ENCODE data around the gene RHOH. TPM values are rescaled to one million over a fixed set of nuclear protein-coding genes. Genes with fewer than 3 reads are reported as not detected.

The RHOH gene
- total and polyA plus RNA-seq, 2 of the 13 experiments (the other 11 are each of a cell fraction or from before 2014, with no cell fraction given), result 0.57 TPM; not detected in 1

DNA sequence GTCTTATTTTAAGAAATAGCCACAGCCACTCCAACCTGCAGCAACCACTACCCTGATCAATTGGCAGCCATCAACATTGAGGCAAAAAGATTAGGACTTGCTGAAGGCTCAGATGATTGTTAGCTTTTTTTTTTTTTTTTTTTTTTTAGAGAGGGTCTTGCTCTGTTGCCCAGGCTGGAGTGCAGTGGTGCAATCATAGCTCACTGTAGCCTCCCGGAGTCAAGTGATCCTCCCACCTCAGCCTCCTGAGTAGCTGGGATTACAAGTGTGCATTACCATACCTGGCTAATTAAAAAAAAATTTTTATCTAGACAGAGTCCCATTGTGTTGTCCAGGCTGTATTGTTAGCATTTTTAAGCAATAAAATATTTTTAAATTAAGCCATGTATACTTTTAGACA lies 26.5 kb downstream of the RHOH start:
- Histone ChIP-seq H2AFZ (ENCODE audit: low read length) (no peak overlapping the region), H3K4me1 (ENCODE audit: insufficient read depth, low read length) (no peaks in the 10 kb centered on the region), H3K9me3 (ENCODE audit: low read length) (no peaks in the 10 kb centered on the region), H3K36me3 (replicated peaks in 1 of 2; ENCODE audit: control insufficient read depth in 1 of 2, insufficient read depth in 2 of 2, low read length in 2 of 2) (no peaks in the 10 kb centered on the region), H3K4me3 (replicated peaks in 1 of 3; ENCODE audit: insufficient read depth in 1 of 3, low read depth in 2 of 3, low read length in 3 of 3) (no peak overlapping the region), H4K20me1 (ENCODE audit: insufficient read depth, low read length) (no peaks in the 10 kb centered on the region), H3K27me3 (ENCODE audit: control insufficient read depth in 1 of 2, insufficient read depth in 2 of 2, low read length in 2 of 2) (no peaks in the 10 kb centered on the region), H3K79me2 (ENCODE audit: insufficient read depth, low read length) (no peaks in the 10 kb centered on the region), H3K27ac (ENCODE audit: extremely low read length, insufficient read depth, low read length) (no peak overlapping the region), H3K4me2 (ENCODE audit: low read depth, low read length) (no peak overlapping the region), H3K9ac (ENCODE audit: insufficient read depth, low read depth, low read length) (no peak overlapping the region)
- ATAC-seq, result no peak
- FAIRE-seq, result no peak
- 22% methylated on average over 1 of the region's 1 CpG for WGBS (ENCODE audit: low lambda C conversion rate)
- CTCF ChIA-PET (ENCODE audit: low intra/inter-chr PET ratio, low total read pairs), result no interaction called here
- BruUV-seq (replicated peaks), result no TSS peak
- POLR2A ChIA-PET, result no interaction called here
- DNase-seq (ENCODE audit: low spot score), result no peak
- intact Hi-C loops (cut with micrococcal nuclease; ENCODE audit: unreplicated experiment) (no loop called here), in situ Hi-C loops (cut with HindIII; ENCODE audit: extremely low pct_ligation_motif_present, low pct_unique_long_range_greater_than_20kb) (no loop called here)
- TF ChIP-seq KDM5A (IDR thresholded peaks at IDR 0.05; ENCODE audit: borderline replicate concordance, low read length), result no peak
- TF ChIP-seq HOXA7 (CRISPR knock-in tag; IDR thresholded peaks at IDR 0.05), result no peak
- TF ChIP-seq RFX3 (CRISPR knock-in tag; IDR thresholded peaks at IDR 0.05), result no peak
- TF ChIP-seq TCF7 (IDR thresholded peaks at IDR 0.05; ENCODE audit: low read depth), result no peak

- FAIRE-seq (no peak), ATAC-seq (no peak), DNase-seq (ENCODE audit: low spot score) (no peak)
- no peaks in the 10 kb centered on the region for H3K79me2 ChIP-seq (ENCODE audit: insufficient read depth, low read length)
- H3K4me3 ChIP-seq (replicated peaks in 1 of 3; ENCODE audit: insufficient read depth in 1 of 3, low read depth in 2 of 3, low read length in 3 of 3), result no peak overlapping the region
- H3K9ac ChIP-seq (ENCODE audit: insufficient read depth, low read depth, low read length), result no peak overlapping the region
- intact Hi-C loops (cut with micrococcal nuclease; ENCODE audit: unreplicated experiment) (no loop called here), in situ Hi-C loops (cut with HindIII; ENCODE audit: extremely low pct_ligation_motif_present, low pct_unique_long_range_greater_than_20kb) (no loop called here)
- H3K9me3 ChIP-seq (ENCODE audit: low read length), result no peaks in the 10 kb centered on the region
- H3K4me2 ChIP-seq (ENCODE audit: low read depth, low read length), result no peak overlapping the region
- no peaks in the 10 kb centered on the region for H3K4me1 ChIP-seq (ENCODE audit: insufficient read depth, low read length)
- BruUV-seq (replicated peaks), result no TSS peak
- CTCF ChIA-PET (ENCODE audit: low intra/inter-chr PET ratio, low total read pairs), result no interaction called here
- H3K27me3 ChIP-seq (ENCODE audit: control insufficient read depth in 1 of 2, insufficient read depth in 2 of 2, low read length in 2 of 2), result no peaks in the 10 kb centered on the region
- POLR2A ChIA-PET, result no interaction called here
- H2AFZ ChIP-seq (ENCODE audit: low read length), result no peak overlapping the region
- WGBS (ENCODE audit: low lambda C conversion rate), result 74% methylated on average over 5 of the region's 5 CpGs
- H3K36me3 ChIP-seq (replicated peaks in 1 of 2; ENCODE audit: control insufficient read depth in 1 of 2, insufficient read depth in 2 of 2, low read length in 2 of 2), result no peaks in the 10 kb centered on the region
- no peaks in the 10 kb centered on the region for H4K20me1 ChIP-seq (ENCODE audit: insufficient read depth, low read length)
- TF ChIP-seq ZNF589 (CRISPR knock-in tag; conservative IDR thresholded peaks at IDR 0.05) (no peak), PHB2 (IDR thresholded peaks at IDR 0.05; ENCODE audit: partially characterized antibody) (no peak), TFAP4 (IDR thresholded peaks at IDR 0.05; ENCODE audit: borderline replicate concordance, low read depth) (no peak), GATAD2A (CRISPR knock-in tag; IDR thresholded peaks at IDR 0.05) (no peak), ZBTB7A (CRISPR knock-in tag; IDR thresholded peaks at IDR 0.05) (no peak), SALL1 (CRISPR knock-in tag; IDR thresholded peaks at IDR 0.05) (no peak), ZNF781 (CRISPR knock-in tag; IDR thresholded peaks at IDR 0.05; ENCODE audit: borderline replicate concordance, not compliant biosample characterization) (no peak), MBNL3 (CRISPR knock-in tag; conservative IDR thresholded peaks at IDR 0.05) (no peak), ZFP82 (CRISPR knock-in tag; IDR thresholded peaks at IDR 0.05; ENCODE audit: borderline replicate concordance) (no peak), TFDP1 (CRISPR knock-in tag; IDR thresholded peaks at IDR 0.05; ENCODE audit: borderline replicate concordance) (no peak), XRCC5 (optimal IDR thresholded peaks at IDR 0.05; ENCODE audit: low read length) (no peak), ZNF326 (CRISPR knock-in tag; IDR thresholded peaks at IDR 0.05; ENCODE audit: borderline replicate concordance) (no peak)
- no peak overlapping the region for H3K27ac ChIP-seq (ENCODE audit: extremely low read length, insufficient read depth, low read length)
These were observed 27.6 kb downstream of the RHOH start for GRCh38 chr4:40224432-40224831.

Measured in HepG2 (cell line).